Measurements from ENCODE around the gene C10orf71. TPM values are rescaled to one million over a fixed set of nuclear protein-coding genes. Genes with fewer than 3 reads are reported as not detected.

The C10orf71 gene
- total RNA-seq, 1 donor from 2014 or later: not detected

GRCh38 chr10:49349390-49349789 is 50.4 kb downstream of the C10orf71 start:
- Mint-ChIP-seq H3K4me3 (no peak overlapping the region), H3K36me3 (no peaks in the 10 kb centered on the region), H3K9me3 (no peaks in the 10 kb centered on the region), H3K27me3 (peaks cover 9% of the 10 kb centered on the region), H3K4me1 (ENCODE audit: unreplicated experiment) (no peaks in the 10 kb centered on the region), H3K27ac (no peak overlapping the region)
- no peak for DNase-seq (ENCODE audit: extremely low spot score, unreplicated experiment)
- TF ChIP-seq CTCF (conservative IDR thresholded peaks at IDR 0.05): no peak

- TF ChIP-seq CTCF (conservative IDR thresholded peaks at IDR 0.05): no peak
- no peak for DNase-seq (ENCODE audit: extremely low spot score, unreplicated experiment)
- Mint-ChIP-seq H3K9me3 (no peaks in the 10 kb centered on the region), H3K4me1 (ENCODE audit: unreplicated experiment) (no peaks in the 10 kb centered on the region), H3K27ac (no peak overlapping the region), H3K4me3 (no peak overlapping the region), H3K27me3 (peaks cover 4% of the 10 kb centered on the region), H3K36me3 (no peaks in the 10 kb centered on the region)
These were observed 51.2 kb downstream of the C10orf71 start for GRCh38 chr10:49350138-49350537.

- H3K36me3 Mint-ChIP-seq: no peaks in the 10 kb centered on the region
- H3K4me3 Mint-ChIP-seq: no peak overlapping the region
- H3K27me3 Mint-ChIP-seq: peaks cover under 1% of the 10 kb centered on the region
- DNase-seq (ENCODE audit: extremely low spot score, unreplicated experiment): no peak
- TF ChIP-seq CTCF (conservative IDR thresholded peaks at IDR 0.05): no peak
- no peak overlapping the region for H3K27ac Mint-ChIP-seq
- H3K4me1 Mint-ChIP-seq (ENCODE audit: unreplicated experiment): no peaks in the 10 kb centered on the region
- H3K9me3 Mint-ChIP-seq: no peaks in the 10 kb centered on the region
These were observed 52.0 kb downstream of the C10orf71 start for GRCh38 chr10:49350846-49351532.

- no peak overlapping the region for H3K27ac Mint-ChIP-seq
- TF ChIP-seq CTCF (conservative IDR thresholded peaks at IDR 0.05): no peak
- no peak overlapping the region for H3K4me3 Mint-ChIP-seq
- H3K4me1 Mint-ChIP-seq (ENCODE audit: unreplicated experiment): no peaks in the 10 kb centered on the region
- H3K36me3 Mint-ChIP-seq: no peaks in the 10 kb centered on the region
- H3K9me3 Mint-ChIP-seq: peaks cover under 1% of the 10 kb centered on the region
- no peak for DNase-seq (ENCODE audit: extremely low spot score, unreplicated experiment)
- no peaks in the 10 kb centered on the region for H3K27me3 Mint-ChIP-seq
These were observed 52.7 kb downstream of the C10orf71 start for GRCh38 chr10:49351669-49352068.

GRCh38 chr10:49352323-49352722 is 53.4 kb downstream of the C10orf71 start:
- Mint-ChIP-seq H3K36me3 (no peaks in the 10 kb centered on the region), H3K27ac (no peak overlapping the region), H3K4me3 (no peak overlapping the region), H3K27me3 (peaks cover 3% of the 10 kb centered on the region), H3K9me3 (peaks cover 4% of the 10 kb centered on the region), H3K4me1 (ENCODE audit: unreplicated experiment) (no peaks in the 10 kb centered on the region)
- no peak for DNase-seq (ENCODE audit: extremely low spot score, unreplicated experiment)
- TF ChIP-seq CTCF (conservative IDR thresholded peaks at IDR 0.05): no peak

Measured in type B pancreatic cell (in vitro differentiated cells).